ENCODE data around the gene TAF1C.

Gene TAF1C

GRCh38 chr16:84182680-84183571, 3.9 kb downstream of the TAF1C start:
- no peak for DNase-seq

- DNase-seq, result no peak
These were observed 4.8 kb downstream of the TAF1C start for GRCh38 chr16:84182104-84182503.

GRCh38 chr16:84181144-84181915, 5.5 kb downstream of the TAF1C start:
- no peak for DNase-seq

- no peak for DNase-seq
These were observed 6.2 kb downstream of the TAF1C start for GRCh38 chr16:84180519-84181140.

- no peak for DNase-seq
These were observed 7.1 kb downstream of the TAF1C start for GRCh38 chr16:84179612-84180320.

GRCh38 chr16:84178892-84179611, 7.8 kb downstream of the TAF1C start:
- DNase-seq, result no peak

- no peak for DNase-seq
These were observed 8.6 kb downstream of the TAF1C start for GRCh38 chr16:84178146-84178765.

GRCh38 chr16:84177741-84178073, 9.2 kb downstream of the TAF1C start:
- no peak for DNase-seq

GRCh38 chr16:84176192-84177053, 10.4 kb downstream of the TAF1C start:
- no peak for DNase-seq

GRCh38 chr16:84175350-84176081, 11.3 kb downstream of the TAF1C start:
- no peak for DNase-seq

- no peak for DNase-seq
These were observed 12.5 kb downstream of the TAF1C start for GRCh38 chr16:84174396-84174795.

GRCh38 chr16:84169765-84170310, 17.0 kb downstream of the TAF1C start:
- DNase-seq, result no peak

GRCh38 chr16:84166796-84167695, 19.8 kb downstream of the TAF1C start:
- no peak for DNase-seq

GRCh38 chr16:84165746-84166145, 21.1 kb downstream of the TAF1C start:
- no peak for DNase-seq

GRCh38 chr16:84161801-84162200, 25.1 kb downstream of the TAF1C start:
- DNase-seq, result peak; percentile 34

- no peak for DNase-seq
These were observed 25.8 kb downstream of the TAF1C start for GRCh38 chr16:84161037-84161436.

GRCh38 chr16:84159800-84160199, 27.1 kb downstream of the TAF1C start:
- DNase-seq, result no peak

GRCh38 chr16:84159007-84159406, 27.9 kb downstream of the TAF1C start:
- peak; percentile 34 for DNase-seq

- no peak for DNase-seq
These were observed 30.5 kb downstream of the TAF1C start for GRCh38 chr16:84156342-84156784.
